ENCODE data around the gene PAIP2B.

DNA sequence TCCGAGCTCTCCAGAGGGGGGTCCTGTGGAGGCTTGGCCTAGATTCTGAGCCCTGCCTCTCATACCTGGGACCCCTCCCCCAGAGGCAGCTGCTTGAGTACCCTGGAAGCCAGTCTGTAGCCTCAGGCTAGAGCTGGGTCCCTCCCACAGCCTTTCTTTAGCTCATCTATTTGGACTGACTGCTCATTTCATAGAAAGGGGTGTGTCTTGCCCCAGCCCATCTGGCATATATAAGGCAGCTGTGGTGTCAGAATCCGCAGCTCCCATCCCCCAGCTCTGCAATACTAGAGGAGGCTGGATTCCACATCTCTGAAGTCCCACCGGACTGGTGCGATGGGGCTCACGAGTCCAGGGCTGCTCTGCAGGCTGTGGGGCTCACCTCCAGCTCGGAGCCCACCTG, 70.3 kb downstream of the PAIP2B start:
- no peak for TF ChIP-seq POLR2A (IDR thresholded peaks at IDR 0.05)
- TF ChIP-seq, protein P1, sequence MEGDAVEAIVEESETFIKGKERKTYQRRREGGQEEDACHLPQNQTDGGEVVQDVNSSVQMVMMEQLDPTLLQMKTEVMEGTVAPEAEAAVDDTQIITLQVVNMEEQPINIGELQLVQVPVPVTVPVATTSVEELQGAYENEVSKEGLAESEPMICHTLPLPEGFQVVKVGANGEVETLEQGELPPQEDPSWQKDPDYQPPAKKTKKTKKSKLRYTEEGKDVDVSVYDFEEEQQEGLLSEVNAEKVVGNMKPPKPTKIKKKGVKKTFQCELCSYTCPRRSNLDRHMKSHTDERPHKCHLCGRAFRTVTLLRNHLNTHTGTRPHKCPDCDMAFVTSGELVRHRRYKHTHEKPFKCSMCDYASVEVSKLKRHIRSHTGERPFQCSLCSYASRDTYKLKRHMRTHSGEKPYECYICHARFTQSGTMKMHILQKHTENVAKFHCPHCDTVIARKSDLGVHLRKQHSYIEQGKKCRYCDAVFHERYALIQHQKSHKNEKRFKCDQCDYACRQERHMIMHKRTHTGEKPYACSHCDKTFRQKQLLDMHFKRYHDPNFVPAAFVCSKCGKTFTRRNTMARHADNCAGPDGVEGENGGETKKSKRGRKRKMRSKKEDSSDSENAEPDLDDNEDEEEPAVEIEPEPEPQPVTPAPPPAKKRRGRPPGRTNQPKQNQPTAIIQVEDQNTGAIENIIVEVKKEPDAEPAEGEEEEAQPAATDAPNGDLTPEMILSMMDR (IDR thresholded peaks at IDR 0.05), result no peak

All from stomach (tissue), 4 donors.